ENCODE data around the gene FES. TPM values are rescaled to one million over a fixed set of nuclear protein-coding genes. Genes with fewer than 3 reads are reported as not detected.

The FES gene
- total RNA-seq, 1 donor from 2014 or later = 45.4 TPM

- peaks cover 10% of the 10 kb centered on the region for H3K4me1 Mint-ChIP-seq (ENCODE audit: low read depth)
- peaks cover 34% of the 10 kb centered on the region for H3K36me3 Mint-ChIP-seq (ENCODE audit: low read depth)
- H3K27ac Mint-ChIP-seq = no peak overlapping the region
- H3K27me3 Mint-ChIP-seq (ENCODE audit: insufficient read depth) = no peaks in the 10 kb centered on the region
- intact Hi-C loops (cut with micrococcal nuclease) = no loop called here
- H3K4me3 Mint-ChIP-seq = no peak overlapping the region
- no peak for DNase-seq (ENCODE audit: low spot score)
- H3K9me3 Mint-ChIP-seq = no peaks in the 10 kb centered on the region
Measured at GRCh38 chr15:90941038-90941437, 56.7 kb downstream of the FES start.

GRCh38 chr15:90942354-90943120, 58.2 kb downstream of the FES start:
- intact Hi-C loops (cut with micrococcal nuclease) = no loop called here
- Mint-ChIP-seq H3K4me1 (ENCODE audit: low read depth) (no peaks in the 10 kb centered on the region), H3K4me3 (no peak overlapping the region)

GRCh38 chr15:90945091-90945490, 60.8 kb downstream of the FES start:
- intact Hi-C loops (cut with micrococcal nuclease) = no loop called here
- DNase-seq (ENCODE audit: low spot score) = no peak
- Mint-ChIP-seq H3K4me1 (ENCODE audit: low read depth) (no peaks in the 10 kb centered on the region), H3K27me3 (ENCODE audit: insufficient read depth) (no peaks in the 10 kb centered on the region), H3K27ac (no peak overlapping the region), H3K9me3 (no peaks in the 10 kb centered on the region), H3K36me3 (ENCODE audit: low read depth) (peaks cover 36% of the 10 kb centered on the region), H3K4me3 (no peak overlapping the region)

More at GRCh38 chr15:90942354-90943120, 58.2 kb downstream of the FES start:
- no peaks in the 10 kb centered on the region for H3K9me3 Mint-ChIP-seq
- no peak overlapping the region for H3K27ac Mint-ChIP-seq
- H3K27me3 Mint-ChIP-seq (ENCODE audit: insufficient read depth) = no peaks in the 10 kb centered on the region
- H3K36me3 Mint-ChIP-seq (ENCODE audit: low read depth) = peaks cover 31% of the 10 kb centered on the region
- DNase-seq (ENCODE audit: low spot score) = no peak

Other genes starting within 250 kb of the FES start
- gene BLM, start 167.2 kb upstream of the FES start, total RNA-seq = 64.3 and 65.1 TPM in 2 replicates
- gene FURIN, start 15.9 kb upstream of the FES start, total RNA-seq = 530 and 545 TPM in 2 replicates
- gene MAN2A2, start 18.8 kb downstream of the FES start, total RNA-seq = 228 and 239 TPM in 2 replicates
- 38.8 and 39.0 TPM in 2 replicates for gene HDDC3, start 48.0 kb downstream of the FES start, total RNA-seq
- 60.5 and 68.6 TPM in 2 replicates for gene UNC45A, start 50.8 kb downstream of the FES start, total RNA-seq
- 26.4 and 27.2 TPM in 2 replicates for gene RCCD1, start 70.4 kb downstream of the FES start, total RNA-seq
- 78.4 and 86.0 TPM in 2 replicates for gene PRC1, start 110.0 kb downstream of the FES start, total RNA-seq
- 20.8 and 20.9 TPM in 2 replicates for gene VPS33B, start 138.1 kb downstream of the FES start, total RNA-seq
- 0.08 and 0.12 TPM in 2 replicates for gene SV2B, start 215.8 kb downstream of the FES start, total RNA-seq